ENCODE data around the gene PLA1A.
A peak's percentile ranks its signal among the peaks of the same experiment; 100 is the strongest.

The PLA1A gene

GRCh38 chr3:119608405-119609000, 10.8 kb downstream of the PLA1A start:
- no peak for DNase-seq (ENCODE audit: low read depth in 2 of 2)

- DNase-seq (ENCODE audit: low read depth in 2 of 2): no peak
Measured at GRCh38 chr3:119609301-119609700, 11.6 kb downstream of the PLA1A start.

GRCh38 chr3:119611664-119612063, 14.0 kb downstream of the PLA1A start:
- DNase-seq (ENCODE audit: low read depth in 2 of 2): no peak

GRCh38 chr3:119613201-119613600, 15.5 kb downstream of the PLA1A start:
- DNase-seq (ENCODE audit: low read depth in 2 of 2): no peak

GRCh38 chr3:119613872-119614271, 16.2 kb downstream of the PLA1A start:
- DNase-seq (ENCODE audit: low read depth in 2 of 2): no peak

- DNase-seq (ENCODE audit: low read depth in 2 of 2): no peak
Measured at GRCh38 chr3:119616056-119616455, 18.4 kb downstream of the PLA1A start.

GRCh38 chr3:119619094-119619493, 21.4 kb downstream of the PLA1A start:
- DNase-seq (ENCODE audit: low read depth in 2 of 2): no peak

GRCh38 chr3:119620899-119621298, 23.2 kb downstream of the PLA1A start:
- DNase-seq (ENCODE audit: low read depth in 2 of 2): no peak

- no peak for DNase-seq (ENCODE audit: low read depth in 2 of 2)
Measured at GRCh38 chr3:119624002-119624720, 26.5 kb downstream of the PLA1A start.

GRCh38 chr3:119625451-119626153, 27.9 kb downstream of the PLA1A start:
- no peak for DNase-seq (ENCODE audit: low read depth in 2 of 2)

- no peak for DNase-seq (ENCODE audit: low read depth in 2 of 2)
Measured at GRCh38 chr3:119626196-119626595, 28.5 kb downstream of the PLA1A start.

GRCh38 chr3:119627461-119627860, 29.8 kb downstream of the PLA1A start:
- DNase-seq (ENCODE audit: low read depth in 2 of 2): no peak

GRCh38 chr3:119628390-119628789, 30.7 kb downstream of the PLA1A start:
- DNase-seq (ENCODE audit: low read depth in 2 of 2): peak in 1 of 2 donors; percentile 16

- no peak for DNase-seq (ENCODE audit: low read depth in 2 of 2)
Measured at GRCh38 chr3:119628816-119629445, 31.2 kb downstream of the PLA1A start.

- no peak for DNase-seq (ENCODE audit: low read depth in 2 of 2)
Measured at GRCh38 chr3:119630128-119630879, 32.6 kb downstream of the PLA1A start.

- no peak for DNase-seq (ENCODE audit: low read depth in 2 of 2)
Measured at GRCh38 chr3:119630880-119631329, 33.2 kb downstream of the PLA1A start.

- DNase-seq (ENCODE audit: low read depth in 2 of 2): no peak
Measured at GRCh38 chr3:119631516-119631915, 33.8 kb downstream of the PLA1A start.

- no peak for DNase-seq (ENCODE audit: low read depth in 2 of 2)
Measured at GRCh38 chr3:119632216-119632615, 34.5 kb downstream of the PLA1A start.

- DNase-seq (ENCODE audit: low read depth in 2 of 2): no peak
Measured at GRCh38 chr3:119632829-119633228, 35.1 kb downstream of the PLA1A start.

- no peak for DNase-seq (ENCODE audit: low read depth in 2 of 2)
Measured at GRCh38 chr3:119635719-119636118, 38.0 kb downstream of the PLA1A start.

GRCh38 chr3:119636249-119636648, 38.6 kb downstream of the PLA1A start:
- no peak for DNase-seq (ENCODE audit: low read depth in 2 of 2)
